Erythroblast (primary cell): Measurements from ENCODE around the gene ADCY1.

Experiments used
- GATA1 ChIP-seq: IDR thresholded peaks from 2 replicates; pipeline ENCODE4 v1.6.1; 2011; ENCODE audit warnings: low read depth, mild to moderate bottlenecking, control low read depth, low read length, moderate library complexity
- POLR2A ChIP-seq: IDR thresholded peaks from 2 replicates; pipeline ENCODE4 v1.6.1; 2011; ENCODE audit warnings: mild to moderate bottlenecking, low read length

- no peak for TF ChIP-seq POLR2A
- TF ChIP-seq GATA1 = no peak
Observed at GRCh38 chr7:45677311-45677900, 103.2 kb downstream of the ADCY1 start.
